ENCODE results near the gene PIP4K2A. TPM values are rescaled to one million over a fixed set of nuclear protein-coding genes. Genes with fewer than 3 reads are reported as not detected.

PIP4K2A gene
- total and polyA plus RNA-seq, 2 of the 13 experiments (the other 11 are each of a cell fraction or from before 2014, with no cell fraction given), result 9.1 to 22.6 TPM

DNA sequence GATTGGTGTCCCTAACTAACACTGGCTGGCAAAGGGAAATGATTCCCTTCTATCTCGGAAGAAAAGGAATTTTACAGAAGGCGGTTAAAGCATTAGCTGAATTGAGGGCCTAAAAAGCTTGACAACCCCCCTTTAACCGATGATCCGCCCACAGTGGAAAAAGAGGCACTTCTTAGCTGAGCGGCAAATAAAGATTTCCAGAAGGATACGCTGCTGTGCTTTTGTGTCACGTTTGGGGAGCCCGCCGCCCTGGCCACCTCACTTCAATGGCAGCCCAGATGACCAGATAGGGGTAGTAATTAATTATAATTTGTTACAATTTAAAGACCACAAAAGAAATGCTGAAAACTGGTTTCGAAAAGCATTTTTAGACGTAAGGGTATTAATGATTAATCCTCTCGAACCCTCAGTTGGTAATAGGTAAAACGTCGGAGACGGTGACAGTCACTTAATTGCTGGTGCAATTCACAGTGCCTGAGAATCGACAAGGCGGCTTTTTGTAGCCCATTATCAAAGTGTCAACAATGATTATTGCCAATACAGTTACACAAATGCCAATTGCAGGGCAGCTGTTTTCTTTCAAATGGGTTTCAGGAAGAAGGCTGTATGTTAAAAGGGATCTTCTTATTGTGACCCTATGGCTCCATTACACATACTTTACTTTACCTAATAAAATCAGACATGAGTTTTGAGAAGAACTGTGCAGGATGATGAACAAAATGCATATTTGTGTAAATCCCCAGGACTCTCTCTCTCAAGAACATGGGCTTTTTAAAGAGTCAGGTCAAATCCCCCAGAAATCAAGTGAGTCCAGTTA lies 154.1 kb downstream of the PIP4K2A start:
- WGBS (ENCODE audit: low lambda C conversion rate), result 97% methylated on average over 17 of the region's 17 CpGs
- no peaks in the 10 kb centered on the region for H4K20me1 ChIP-seq (ENCODE audit: insufficient read depth, low read length)
- POLR2A ChIA-PET, result no interaction called here
- peaks cover 1 to 10% of the 10 kb centered on the region in 2 experiments; a peak in 3 of 5 replicates for H3K36me3 ChIP-seq (replicated peaks in 1 of 2; ENCODE audit: control insufficient read depth in 1 of 2, insufficient read depth in 2 of 2, low read length in 2 of 2)
- TF ChIP-seq ZSCAN30 (CRISPR knock-in tag; IDR thresholded peaks at IDR 0.05) (no peak), ZNF816 (CRISPR knock-in tag; IDR thresholded peaks at IDR 0.05; ENCODE audit: borderline replicate concordance) (no peak), ZNF792 (CRISPR knock-in tag; IDR thresholded peaks at IDR 0.05) (no peak), MXI1 (IDR thresholded peaks at IDR 0.05; ENCODE audit: borderline replicate concordance, low read depth, low read length) (no peak), ZNF619 (CRISPR knock-in tag; IDR thresholded peaks at IDR 0.05) (no peak), REXO4 (CRISPR knock-in tag; IDR thresholded peaks at IDR 0.05; ENCODE audit: borderline replicate concordance) (no peak), AHR (CRISPR knock-in tag; IDR thresholded peaks at IDR 0.05) (no peak), ZBTB20 (CRISPR knock-in tag; IDR thresholded peaks at IDR 0.05; ENCODE audit: borderline replicate concordance, low read depth) (no peak), TCF7 (IDR thresholded peaks at IDR 0.05; ENCODE audit: low read depth) (no peak)
- TF ChIP-seq, protein P1, sequence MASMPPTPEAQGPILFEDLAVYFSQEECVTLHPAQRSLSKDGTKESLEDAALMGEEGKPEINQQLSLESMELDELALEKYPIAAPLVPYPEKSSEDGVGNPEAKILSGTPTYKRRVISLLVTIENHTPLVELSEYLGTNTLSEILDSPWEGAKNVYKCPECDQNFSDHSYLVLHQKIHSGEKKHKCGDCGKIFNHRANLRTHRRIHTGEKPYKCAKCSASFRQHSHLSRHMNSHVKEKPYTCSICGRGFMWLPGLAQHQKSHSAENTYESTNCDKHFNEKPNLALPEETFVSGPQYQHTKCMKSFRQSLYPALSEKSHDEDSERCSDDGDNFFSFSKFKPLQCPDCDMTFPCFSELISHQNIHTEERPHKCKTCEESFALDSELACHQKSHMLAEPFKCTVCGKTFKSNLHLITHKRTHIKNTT (CRISPR knock-in tag; IDR thresholded peaks at IDR 0.05), result no peak
- no peaks in the 10 kb centered on the region for H3K9me3 ChIP-seq (ENCODE audit: low read length)
- H3K4me1 ChIP-seq (ENCODE audit: insufficient read depth, low read length), result no peaks in the 10 kb centered on the region
- in situ Hi-C loops (cut with HindIII; ENCODE audit: extremely low pct_ligation_motif_present, low pct_unique_long_range_greater_than_20kb) (loop anchor here (25.0 kb wide), 1 partner anchor 573 kb away; no protein-coding TSS in a partner anchor), intact Hi-C loops (cut with micrococcal nuclease; ENCODE audit: unreplicated experiment) (no loop called here)
- H3K79me2 ChIP-seq (ENCODE audit: insufficient read depth, low read length), result no peaks in the 10 kb centered on the region
- no peak overlapping the region for H3K9ac ChIP-seq (ENCODE audit: insufficient read depth, low read depth, low read length)
- H2AFZ ChIP-seq (ENCODE audit: low read length), result no peak overlapping the region
- H3K27ac ChIP-seq (ENCODE audit: extremely low read length, insufficient read depth, low read length), result no peak overlapping the region
- H3K27me3 ChIP-seq (ENCODE audit: control insufficient read depth in 1 of 2, insufficient read depth in 2 of 2, low read length in 2 of 2), result no peaks in the 10 kb centered on the region
- H3K4me3 ChIP-seq (replicated peaks in 1 of 3; ENCODE audit: insufficient read depth in 1 of 3, low read depth in 2 of 3, low read length in 3 of 3), result no peak overlapping the region
- BruUV-seq (replicated peaks), result no TSS peak
- FAIRE-seq (no peak), ATAC-seq (no peak), DNase-seq (ENCODE audit: low spot score) (no peak)
- CTCF ChIA-PET (ENCODE audit: low intra/inter-chr PET ratio, low total read pairs), result no interaction called here
- H3K4me2 ChIP-seq (ENCODE audit: low read depth, low read length), result no peak overlapping the region
